Endodermal cell (in vitro differentiated cells): ENCODE measurements around the gene SCAPER. TPM values are rescaled to one million over a fixed set of nuclear protein-coding genes. Genes with fewer than 3 reads are reported as not detected.

Experiments
- DNase-seq: peaks from one replicate; pipeline ENCODE4 v3.0.0-alpha.2; 2017
- H3K27ac ChIP-seq: 2 replicates; pipeline ENCODE4 v1.5.1; 2013; ENCODE audit warnings: mild to moderate bottlenecking, low read depth, low read length, moderate library complexity
- H3K27me3 ChIP-seq: 2 replicates; pipeline ENCODE4 v1.6.1; 2013; ENCODE audit warnings: mild to moderate bottlenecking, low read length, moderate library complexity; ENCODE audit not compliant: insufficient read depth, control insufficient read depth, poor library complexity, severe bottlenecking
- H3K36me3 ChIP-seq: 2 replicates; pipeline ENCODE4 v1.7.0; 2013; ENCODE audit warnings: mild to moderate bottlenecking, low read length, moderate library complexity; ENCODE audit not compliant: control insufficient read depth, insufficient read depth
- H3K4me1 ChIP-seq: one replicate; pipeline ENCODE4 v1.7.0; 2013; ENCODE audit warnings: low read length; ENCODE audit not compliant: control insufficient read depth, insufficient read depth
- H3K4me3 ChIP-seq: 2 replicates; pipeline ENCODE4 v1.5.1; 2013; ENCODE audit warnings: mild to moderate bottlenecking, low read length, moderate library complexity
- H3K9ac ChIP-seq: 2 replicates; pipeline ENCODE4 v1.6.1; 2013; ENCODE audit warnings: mild to moderate bottlenecking, low read length, moderate library complexity; ENCODE audit not compliant: poor library complexity, severe bottlenecking; ENCODE audit errors: extremely low read depth
- H3K9me3 ChIP-seq: 2 replicates; pipeline ENCODE4 v1.6.1; 2013; ENCODE audit warnings: mild to moderate bottlenecking, low read length, moderate library complexity; ENCODE audit not compliant: control insufficient read depth
- H3K27ac Mint-ChIP-seq: 2 replicates; pipeline ENCODE4 v1.8.0; 2020; ENCODE audit warnings: mixed read lengths
- H3K27me3 Mint-ChIP-seq: 2 replicates; pipeline ENCODE4 v1.8.0; 2021; ENCODE audit warnings: mild to moderate bottlenecking, mixed read lengths; ENCODE audit not compliant: insufficient read depth
- H3K36me3 Mint-ChIP-seq: 2 replicates; pipeline ENCODE4 v1.8.0; 2020; ENCODE audit warnings: low read depth, mixed read lengths
- H3K4me1 Mint-ChIP-seq: 2 replicates; pipeline ENCODE4 v1.8.0; 2020; ENCODE audit warnings: mixed read lengths
- H3K4me3 Mint-ChIP-seq: 2 replicates; pipeline ENCODE4 v1.8.0; 2020; ENCODE audit warnings: mild to moderate bottlenecking, moderate library complexity, mixed read lengths
- H3K9me3 Mint-ChIP-seq: 2 replicates; pipeline ENCODE4 v1.8.0; 2020; ENCODE audit warnings: mild to moderate bottlenecking, mixed read lengths
- WGBS, 2 experiments: methylation state at CpG; one replicate each; pipeline versions ENCODE4 v1.1.5 to v1.1.7; 2013; ENCODE audit warnings: missing lambda C conversion rate in 2 of 2, mixed read lengths in 1 of 2; ENCODE audit not compliant: insufficient coverage in 1 of 2, insufficient read length in 1 of 2; 5-methylcytosine and 5-hydroxymethylcytosine counted together
- total RNA-seq, 2 donors: library from RNA; stranded (reverse); fragmentation: NEBNext Ultra II Directional in 1 of 2; extraction: Animal tissue kit (Norgen Biotek cat#: 25700) in 1 of 2; gene quantifications; 2 replicates in 1 of 2; 3 replicates in 1 of 2; pipeline ENCODE4 v1.2.1, GENCODE V29; 2021
- TF ChIP-seq, protein P1 (sequence below): fragments of 200-600 bp; sonication (generic); conservative IDR thresholded peaks from 2 replicates; pipeline ENCODE4 v1.5.0; 2021; ENCODE audit warnings: antibody characterized with exemption, mild to moderate bottlenecking

SCAPER gene
- total RNA-seq, 2 donors from 2014 or later, result 8.9 to 12.2 TPM

DNA sequence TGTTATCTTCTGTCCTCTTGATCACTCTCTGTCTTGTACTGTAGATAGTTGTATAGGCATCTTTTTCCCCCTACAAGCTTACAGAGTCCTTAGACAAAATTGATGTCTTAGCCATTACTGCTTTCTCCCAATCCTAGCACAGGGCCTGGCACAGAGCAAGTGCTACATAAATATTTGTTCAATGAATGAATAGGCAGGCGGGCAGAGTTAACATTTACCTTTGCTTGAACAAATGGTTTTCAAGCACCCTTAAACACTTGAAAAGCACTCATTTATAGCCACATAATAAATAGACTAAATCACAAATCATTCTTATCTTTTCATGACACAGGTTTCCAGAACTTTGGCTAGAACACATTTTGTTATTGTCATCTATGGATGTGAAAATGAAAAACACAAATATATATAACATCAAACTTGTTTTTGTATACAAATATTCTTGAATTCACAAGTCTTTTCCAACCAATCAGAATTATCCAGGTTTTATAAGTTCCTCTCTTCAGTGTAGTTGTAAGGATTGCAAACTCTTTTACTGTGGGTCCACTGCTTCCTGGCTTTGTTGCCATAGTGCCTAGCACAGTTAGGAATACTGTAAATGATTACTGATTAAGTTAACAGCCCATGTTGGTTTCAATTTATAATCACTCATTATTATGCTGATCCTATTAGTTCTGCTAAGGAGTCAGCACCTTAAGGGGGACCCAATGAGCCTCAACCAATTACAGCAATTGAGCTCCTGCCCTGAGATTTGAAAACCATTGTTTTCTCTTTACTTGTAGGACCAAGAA lies 506.6 kb downstream of the SCAPER start:
- Mint-ChIP-seq H3K9me3 (peaks cover 2% of the 10 kb centered on the region), H3K27me3 (no peaks in the 10 kb centered on the region), H3K36me3 (no peaks in the 10 kb centered on the region), H3K4me3 (no peak overlapping the region), H3K4me1 (peaks cover 29% of the 10 kb centered on the region), H3K27ac (no peak overlapping the region)
- Histone ChIP-seq H3K9me3 (peaks cover 5% of the 10 kb centered on the region), H3K4me3 (no peak overlapping the region), H3K4me1 (peaks cover 10% of the 10 kb centered on the region), H3K36me3 (no peaks in the 10 kb centered on the region), H3K27ac (no peak overlapping the region), H3K9ac (no peak overlapping the region), H3K27me3 (no peaks in the 10 kb centered on the region)
- WGBS, 2 experiments, result 78 to 83% methylated on average over 1 of the region's 1 CpG
- no peak for DNase-seq
- TF ChIP-seq, protein P1, sequence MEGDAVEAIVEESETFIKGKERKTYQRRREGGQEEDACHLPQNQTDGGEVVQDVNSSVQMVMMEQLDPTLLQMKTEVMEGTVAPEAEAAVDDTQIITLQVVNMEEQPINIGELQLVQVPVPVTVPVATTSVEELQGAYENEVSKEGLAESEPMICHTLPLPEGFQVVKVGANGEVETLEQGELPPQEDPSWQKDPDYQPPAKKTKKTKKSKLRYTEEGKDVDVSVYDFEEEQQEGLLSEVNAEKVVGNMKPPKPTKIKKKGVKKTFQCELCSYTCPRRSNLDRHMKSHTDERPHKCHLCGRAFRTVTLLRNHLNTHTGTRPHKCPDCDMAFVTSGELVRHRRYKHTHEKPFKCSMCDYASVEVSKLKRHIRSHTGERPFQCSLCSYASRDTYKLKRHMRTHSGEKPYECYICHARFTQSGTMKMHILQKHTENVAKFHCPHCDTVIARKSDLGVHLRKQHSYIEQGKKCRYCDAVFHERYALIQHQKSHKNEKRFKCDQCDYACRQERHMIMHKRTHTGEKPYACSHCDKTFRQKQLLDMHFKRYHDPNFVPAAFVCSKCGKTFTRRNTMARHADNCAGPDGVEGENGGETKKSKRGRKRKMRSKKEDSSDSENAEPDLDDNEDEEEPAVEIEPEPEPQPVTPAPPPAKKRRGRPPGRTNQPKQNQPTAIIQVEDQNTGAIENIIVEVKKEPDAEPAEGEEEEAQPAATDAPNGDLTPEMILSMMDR, result no peak

DNA sequence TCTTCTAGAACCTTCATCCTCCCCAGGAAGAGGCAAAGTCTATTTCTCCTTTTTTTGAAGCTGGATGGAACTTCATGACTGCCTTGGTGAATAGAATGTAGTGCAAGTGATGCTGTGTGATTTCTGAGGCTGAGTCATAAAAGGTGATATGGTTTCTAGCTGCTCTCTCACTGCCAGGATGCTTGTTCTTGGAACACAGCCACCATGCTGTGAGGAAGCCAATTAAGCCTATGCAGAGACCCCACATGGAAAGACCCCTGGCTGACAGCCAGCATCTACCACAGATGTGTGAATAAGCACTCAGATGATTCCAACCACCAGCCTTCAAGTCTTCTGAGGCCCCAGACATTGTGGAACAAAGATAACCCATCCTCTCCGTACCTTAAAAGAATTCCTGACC lies 511.5 kb downstream of the SCAPER start:
- H3K27ac Mint-ChIP-seq, result no peak overlapping the region
- Histone ChIP-seq H3K4me3 (peak overlapping the region; percentile 8), H3K27me3 (no peaks in the 10 kb centered on the region), H3K4me1 (peaks cover 15% of the 10 kb centered on the region), H3K9me3 (peaks cover 5% of the 10 kb centered on the region), H3K27ac (no peak overlapping the region), H3K36me3 (no peaks in the 10 kb centered on the region), H3K9ac (no peak overlapping the region)
- H3K4me1 Mint-ChIP-seq, result peaks cover 29% of the 10 kb centered on the region
- no peaks in the 10 kb centered on the region for H3K27me3 Mint-ChIP-seq
- H3K9me3 Mint-ChIP-seq, result peaks cover 2% of the 10 kb centered on the region
- no peak overlapping the region for H3K4me3 Mint-ChIP-seq
- TF ChIP-seq, protein P1, result no peak
- DNase-seq, result no peak
- WGBS, 2 experiments, result 100% methylated on average over 1 of the region's 1 CpG; no CpG with 5 or more reads in 1 of the 2 experiments
- H3K36me3 Mint-ChIP-seq, result no peaks in the 10 kb centered on the region

DNA sequence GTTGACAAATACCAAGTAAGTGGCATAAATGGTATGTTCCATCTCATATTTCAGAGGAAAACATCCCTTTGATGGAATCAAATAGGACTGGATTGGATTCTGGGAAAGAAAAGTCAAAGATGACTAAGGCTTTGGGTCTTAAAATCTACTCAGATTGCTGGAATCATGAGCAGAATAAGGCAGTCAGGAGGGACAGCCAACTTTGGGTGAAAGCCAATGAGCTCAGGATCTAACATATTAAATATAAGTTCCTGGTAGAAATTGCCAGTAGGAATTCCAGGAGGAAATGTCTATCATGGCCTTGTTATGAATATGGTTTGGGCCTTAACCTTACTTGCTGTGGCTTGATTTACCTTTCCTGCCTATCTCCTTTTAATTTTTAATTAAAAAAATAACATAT lies 513.3 kb downstream of the SCAPER start:
- H3K4me3 Mint-ChIP-seq, result no peak overlapping the region
- TF ChIP-seq, protein P1, result no peak
- peaks cover 26% of the 10 kb centered on the region for H3K4me1 Mint-ChIP-seq
- H3K9me3 ChIP-seq, result peaks cover 5% of the 10 kb centered on the region
- H3K36me3 Mint-ChIP-seq, result no peaks in the 10 kb centered on the region
- H3K36me3 ChIP-seq, result no peaks in the 10 kb centered on the region
- peaks cover 15% of the 10 kb centered on the region for H3K4me1 ChIP-seq
- H3K27me3 Mint-ChIP-seq, result no peaks in the 10 kb centered on the region
- H3K9me3 Mint-ChIP-seq, result no peaks in the 10 kb centered on the region
- H3K4me3 ChIP-seq, result no peak overlapping the region
- no peak for DNase-seq
- H3K27ac Mint-ChIP-seq, result no peak overlapping the region
- H3K27ac ChIP-seq, result no peak overlapping the region
- H3K27me3 ChIP-seq, result no peaks in the 10 kb centered on the region
- H3K9ac ChIP-seq, result no peak overlapping the region
